Sciatic nerve (tissue), 2 donors: ENCODE measurements around the gene SDHAF1. TPM values are rescaled to one million over a fixed set of nuclear protein-coding genes. Genes with fewer than 3 reads are reported as not detected.
"Not testable (repeated sequence)": the region's sequence is repeated elsewhere in the genome, so short reads cannot be mapped to it uniquely, and the experiment has no call there.

Source experiments
- ATAC-seq: fragments of 200-7000 bp; cut with Tn5 transposase; one replicate; pipeline ENCODE4 v1.9.1; 2020; ENCODE audit warnings: mild to moderate bottlenecking, moderate library complexity
- DNase-seq: peaks from one replicate; pipeline ENCODE4 v3.0.0-alpha.2; 2020; ENCODE audit warnings: low spot score
- intact Hi-C: fragments of 100-400 bp; cut with DNase I; formaldehyde crosslinking; loops from one replicate; pipeline ENCODE4 v1.14.2; 2022
- total RNA-seq: library from RNA; stranded (reverse); fragmentation: NEBNext Ultra II Directional; extraction: Animal tissue kit (Norgen Biotek cat#: 25700); gene quantifications from one replicate; pipeline ENCODE4 v1.2.1, GENCODE V29; 2021
- donor health status: DM: no; HTN: no; CAD: no.
- donor health status: DM: no; HTN: no; CAD: no.

Gene SDHAF1, protein sequence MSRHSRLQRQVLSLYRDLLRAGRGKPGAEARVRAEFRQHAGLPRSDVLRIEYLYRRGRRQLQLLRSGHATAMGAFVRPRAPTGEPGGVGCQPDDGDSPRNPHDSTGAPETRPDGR
- total RNA-seq, result 17.0 TPM

DNA sequence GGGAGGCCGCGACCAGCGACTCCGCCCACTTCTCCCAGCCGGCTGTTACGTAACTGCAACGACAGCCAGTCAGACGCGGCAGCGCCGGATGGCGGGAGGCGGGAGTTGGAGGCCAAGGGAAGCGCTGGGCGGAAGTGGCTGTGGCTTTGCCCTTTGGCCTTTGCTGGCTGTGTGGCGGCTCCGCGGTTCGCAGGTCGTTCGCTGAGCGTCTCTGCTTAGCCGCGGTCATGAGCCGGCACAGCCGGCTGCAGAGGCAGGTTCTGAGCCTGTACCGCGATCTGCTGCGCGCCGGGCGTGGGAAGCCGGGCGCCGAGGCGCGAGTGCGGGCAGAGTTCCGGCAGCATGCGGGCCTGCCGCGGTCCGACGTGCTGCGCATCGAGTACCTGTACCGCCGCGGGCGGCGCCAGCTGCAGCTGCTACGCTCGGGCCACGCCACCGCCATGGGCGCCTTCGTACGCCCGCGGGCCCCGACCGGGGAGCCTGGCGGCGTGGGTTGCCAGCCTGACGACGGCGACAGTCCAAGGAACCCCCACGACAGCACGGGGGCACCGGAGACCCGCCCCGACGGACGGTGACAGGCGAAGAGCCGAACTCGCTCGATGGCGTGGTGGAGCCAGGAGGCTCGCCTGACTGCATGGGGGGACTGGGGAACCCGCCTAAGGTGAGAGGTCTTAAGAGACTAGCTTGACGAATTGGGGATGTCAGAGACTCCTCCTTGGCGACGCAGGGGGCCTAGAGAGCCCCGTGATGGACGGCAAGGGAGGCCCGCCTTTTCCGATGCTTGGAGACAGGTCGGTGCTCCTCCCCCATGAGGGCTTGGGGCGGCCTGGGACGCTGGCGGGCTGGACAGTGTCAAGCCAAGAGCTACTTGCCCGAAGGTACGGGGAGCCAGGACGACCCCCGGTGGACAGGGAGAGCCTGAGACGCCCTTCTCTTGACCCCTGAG is at the start of gene SDHAF1:
TSS of gene SDHAF1 (plus strand) at position 141 of the 946 bp plus-strand sequence. CDS start at position 228, 87 bp downstream.
- ATAC-seq, result peak; percentile 94
- peak; percentile 99 for DNase-seq
- intact Hi-C loops, result no loop called here

DNA sequence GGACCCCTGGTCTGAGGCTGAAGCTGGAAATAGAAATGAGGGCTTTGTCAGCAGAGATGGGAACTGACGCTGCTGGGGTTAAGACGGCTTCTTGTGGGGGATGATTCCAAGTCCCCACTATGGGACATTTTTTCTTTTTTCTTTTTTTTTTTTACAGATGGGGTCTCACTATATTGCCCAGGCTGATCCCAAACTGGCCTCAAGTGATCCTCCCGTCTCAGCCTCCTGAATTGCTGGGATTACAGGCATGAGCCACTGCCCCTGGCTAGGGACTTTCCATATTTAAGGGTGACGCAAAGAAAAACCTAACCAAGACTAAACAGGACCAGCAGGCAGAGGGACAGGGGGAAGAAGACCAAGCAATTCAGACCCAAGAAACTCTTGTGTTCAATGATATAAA is 48.8 kb upstream of the SDHAF1 start:
- intact Hi-C loops, result no loop called here
- no peak for DNase-seq
- no peak for ATAC-seq

GRCh38 chr19:35949131-35949530 is 45.9 kb upstream of the SDHAF1 start:
- intact Hi-C loops, result no loop called here
- DNase-seq (no peak), ATAC-seq (no peak)

DNA sequence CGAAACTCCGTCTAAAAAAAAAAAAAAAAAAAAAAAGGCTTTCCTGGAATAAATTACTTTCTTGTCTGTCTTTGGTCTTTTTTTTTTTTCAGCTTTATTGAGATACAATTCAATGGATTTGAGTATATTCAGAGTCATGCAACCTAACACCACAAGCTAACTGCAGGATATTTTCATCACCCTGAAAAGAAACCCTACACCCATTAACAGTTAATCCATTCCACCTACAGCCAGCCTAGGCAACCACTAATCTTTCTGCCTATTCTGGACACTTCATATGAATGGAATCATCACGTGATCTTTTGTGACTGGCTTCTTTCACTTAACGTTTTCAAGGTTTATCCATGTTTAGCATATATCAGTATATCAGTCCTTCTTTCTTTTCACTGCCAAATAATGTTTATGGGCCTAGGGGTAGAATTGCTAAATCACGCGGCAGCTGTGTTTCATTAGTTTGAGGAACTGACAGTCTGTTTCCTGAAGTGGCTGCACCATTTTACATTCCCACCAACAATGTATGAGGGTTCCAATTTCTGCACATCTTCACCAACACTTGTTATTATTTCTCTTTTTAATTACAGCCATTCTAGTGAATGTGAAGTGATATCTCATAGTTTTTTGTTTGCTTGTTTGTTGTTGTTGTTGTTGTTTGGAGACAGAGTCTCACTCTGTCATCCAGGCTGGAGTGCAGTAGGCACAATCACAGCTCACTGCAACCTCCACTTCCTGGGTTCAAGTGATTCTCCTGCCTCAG is 38.9 kb upstream of the SDHAF1 start:
- no peak for DNase-seq
- no peak for ATAC-seq
- intact Hi-C loops, result no loop called here

GRCh38 chr19:35957411-35957810 is 37.6 kb upstream of the SDHAF1 start:
- intact Hi-C loops, ATAC-seq: not testable (repeated sequence)

GRCh38 chr19:35958660-35959039 is 36.3 kb upstream of the SDHAF1 start:
- ATAC-seq, result no peak
- intact Hi-C loops, result no loop called here
- no peak for DNase-seq

More at GRCh38 chr19:35957411-35957810, 37.6 kb upstream of the SDHAF1 start:
- DNase-seq, result not testable (repeated sequence)

GRCh38 chr19:35959040-35959967 is 35.7 kb upstream of the SDHAF1 start:
- intact Hi-C loops, result no loop called here
- DNase-seq, result no peak
- peak; percentile 32 for ATAC-seq

DNA sequence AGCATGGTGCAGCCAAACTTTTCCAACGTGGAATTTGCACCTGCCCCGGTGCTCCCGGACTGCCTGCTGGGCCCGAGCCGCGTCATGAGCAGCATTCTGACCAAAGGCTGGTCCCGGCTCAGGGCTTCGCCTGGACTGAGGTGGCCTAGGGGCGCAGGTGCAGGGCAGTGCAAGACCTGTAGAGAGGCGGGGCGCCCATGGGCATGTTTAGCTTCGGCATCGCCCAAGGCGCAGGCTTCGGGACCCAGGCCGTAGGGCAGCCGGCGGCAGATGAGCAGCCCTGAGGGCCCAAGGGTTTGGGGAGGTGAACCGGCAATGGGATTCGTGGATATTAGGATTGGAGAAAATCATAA is 35.0 kb upstream of the SDHAF1 start:
- no peak for DNase-seq
- peak; percentile 17 for ATAC-seq
- intact Hi-C loops, result no loop called here

GRCh38 chr19:35960432-35960972 is 34.5 kb upstream of the SDHAF1 start:
- DNase-seq (no peak), ATAC-seq (no peak)
- intact Hi-C loops, result no loop called here

DNA sequence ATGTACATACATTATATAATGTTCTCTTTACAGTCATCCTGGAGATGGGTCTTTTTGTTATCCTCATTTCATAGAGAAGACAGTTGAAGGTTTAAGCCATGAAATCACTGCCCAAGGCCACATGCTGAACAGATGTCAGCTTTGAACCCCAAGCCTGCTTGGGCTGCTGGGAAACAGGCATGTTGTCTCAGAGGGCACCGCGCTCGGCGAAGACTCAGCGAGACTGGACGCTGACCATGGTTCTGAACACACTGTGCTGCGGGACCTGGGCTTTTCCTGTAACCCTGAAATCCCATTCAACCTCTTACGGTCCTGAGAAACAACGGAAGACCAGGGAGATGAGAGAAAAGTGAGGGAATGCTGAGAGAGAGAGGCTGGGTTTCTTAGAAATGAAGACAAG is 31.5 kb upstream of the SDHAF1 start:
- DNase-seq (no peak), ATAC-seq (no peak)
- intact Hi-C loops, result no loop called here

DNA sequence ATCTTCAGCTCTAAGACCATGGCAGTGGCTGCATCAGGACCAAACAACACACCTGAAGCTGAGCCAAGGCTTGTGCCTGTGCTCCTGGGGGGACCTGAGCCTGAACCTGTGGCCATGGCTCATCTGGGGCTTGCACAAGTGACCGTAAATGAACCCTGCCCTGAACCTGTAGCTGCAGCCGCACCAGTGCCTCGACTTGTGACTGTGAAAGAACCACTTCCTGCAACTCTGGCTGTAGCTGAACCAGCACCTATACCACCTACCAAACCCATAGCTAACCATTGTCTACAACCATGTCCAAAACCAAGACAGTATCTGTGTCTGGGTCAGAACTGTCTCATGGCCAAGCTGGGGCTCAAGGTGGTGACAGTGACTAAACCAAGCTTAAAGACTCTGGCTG is 28.2 kb upstream of the SDHAF1 start:
- no peak for DNase-seq
- intact Hi-C loops, result no loop called here
- ATAC-seq, result no peak

- ATAC-seq (no peak), DNase-seq (no peak)
- intact Hi-C loops, result no loop called here
These were observed 21.5 kb upstream of the SDHAF1 start for GRCh38 chr19:35973487-35973886.

- intact Hi-C loops, result no loop called here
- no peak for ATAC-seq
- no peak for DNase-seq
These were observed 19.3 kb upstream of the SDHAF1 start for GRCh38 chr19:35975608-35976214.

GRCh38 chr19:35977446-35978222 is 17.4 kb upstream of the SDHAF1 start:
- intact Hi-C loops, result no loop called here
- ATAC-seq (no peak), DNase-seq (no peak)

GRCh38 chr19:35978271-35978670 is 16.7 kb upstream of the SDHAF1 start:
- intact Hi-C loops, result no loop called here
- no peak for ATAC-seq
- no peak for DNase-seq

DNA sequence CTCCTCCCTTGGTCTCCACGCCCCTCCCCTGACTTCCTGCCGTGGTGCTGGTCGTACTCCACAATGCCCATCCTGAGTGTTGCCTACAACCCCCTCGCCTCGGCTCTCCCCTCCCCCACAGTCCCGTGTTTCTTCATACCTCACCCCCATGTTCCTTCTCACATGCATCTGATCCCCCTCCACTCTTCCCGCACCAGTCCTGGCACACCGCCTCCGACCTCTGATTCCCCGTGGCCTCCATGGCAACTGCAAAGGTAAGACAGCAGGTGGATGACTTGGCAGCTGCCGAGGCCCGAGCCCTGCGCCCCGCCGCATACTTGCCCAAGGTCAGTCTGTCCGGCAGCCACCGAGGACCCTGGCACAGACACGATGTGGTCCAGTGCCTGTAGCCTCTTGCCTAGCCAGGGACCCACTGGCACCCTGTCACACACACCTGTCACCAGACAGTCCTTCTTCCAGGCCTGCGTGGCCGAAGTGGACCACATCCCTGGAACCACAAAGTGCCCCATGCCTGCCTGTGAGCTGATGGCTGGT is 16.1 kb upstream of the SDHAF1 start:
- ATAC-seq, result no peak
- no peak for DNase-seq
- intact Hi-C loops, result no loop called here

GRCh38 chr19:35980997-35981396 is 14.0 kb upstream of the SDHAF1 start:
- ATAC-seq, DNase-seq, intact Hi-C loops: not testable (repeated sequence)
